ENCODE measurements around the gene TECPR2. TPM values are rescaled to one million over a fixed set of nuclear protein-coding genes. Genes with fewer than 3 reads are reported as not detected.
A peak's percentile ranks its signal among the peaks of the same experiment; 100 is the strongest.

Gene TECPR2
- total and polyA plus RNA-seq, 2 of the 13 experiments (the other 11 are each of a cell fraction or from before 2014, with no cell fraction given) = 3.5 to 5.7 TPM

GRCh38 chr14:102540315-102541028, 177.7 kb downstream of the TECPR2 start (continued):
- TF ChIP-seq ZFY (CRISPR knock-in tag; IDR thresholded peaks at IDR 0.05) (peak; percentile 68; the same call in 1 of the 2 replicates), ZSCAN5A (CRISPR knock-in tag; IDR thresholded peaks at IDR 0.05; ENCODE audit: borderline replicate concordance) (no peak), REXO4 (CRISPR knock-in tag; IDR thresholded peaks at IDR 0.05; ENCODE audit: borderline replicate concordance) (no peak), HCFC1 (IDR thresholded peaks at IDR 0.05; ENCODE audit: low read depth, low read length) (no peak), SP1 (IDR thresholded peaks at IDR 0.05) (no peak), SP1 (CRISPR knock-in tag; IDR thresholded peaks at IDR 0.05) (no peak), RNF219 (CRISPR knock-in tag; IDR thresholded peaks at IDR 0.05) (no peak), POGZ (CRISPR knock-in tag; IDR thresholded peaks at IDR 0.05) (peak; percentile 12; the same call in 1 of the 2 replicates), HNF1B (CRISPR knock-in tag; IDR thresholded peaks at IDR 0.05) (no peak), NFYB (CRISPR knock-in tag; IDR thresholded peaks at IDR 0.05) (no peak; the same call in 1 of the 2 replicates), MIER3 (CRISPR knock-in tag; IDR thresholded peaks at IDR 0.05; ENCODE audit: borderline replicate concordance) (no peak), ZNF136 (CRISPR knock-in tag; IDR thresholded peaks at IDR 0.05; ENCODE audit: low read depth) (peak; percentile 15; the same call in 1 of the 2 replicates), ZNF503 (CRISPR knock-in tag; IDR thresholded peaks at IDR 0.05) (no peak), MIER2 (CRISPR knock-in tag; IDR thresholded peaks at IDR 0.05) (no peak), SMARCE1 (IDR thresholded peaks at IDR 0.05; ENCODE audit: borderline replicate concordance) (no peak), ZMYM2 (CRISPR knock-in tag; IDR thresholded peaks at IDR 0.05) (no peak), ZNF800 (CRISPR knock-in tag; IDR thresholded peaks at IDR 0.05) (no peak), ZMAT5 (CRISPR knock-in tag; IDR thresholded peaks at IDR 0.05; ENCODE audit: borderline replicate concordance, low read depth) (no peak), ZFP90 (CRISPR knock-in tag; IDR thresholded peaks at IDR 0.05; ENCODE audit: borderline replicate concordance) (no peak), ZNF549 (CRISPR knock-in tag; IDR thresholded peaks at IDR 0.05) (no peak)
